ENCODE results near the gene LEAP2.

Gene LEAP2

GRCh38 chr5:132871459-132872284 is 1.8 kb upstream of the LEAP2 start:
- no peak overlapping the region for H3K4me2 ChIP-seq
- no peaks in the 10 kb centered on the region; the same call in 1 of the 2 replicates for H3K36me3 ChIP-seq (ENCODE audit: insufficient read depth)
- TF ChIP-seq CTCF (conservative IDR thresholded peaks at IDR 0.05; ENCODE audit: low read depth, low read length) = no peak
- no peak overlapping the region for H3K9ac ChIP-seq
- peaks cover 18% of the 10 kb centered on the region for H3K79me2 ChIP-seq (ENCODE audit: insufficient read depth, low read depth)
- no peak overlapping the region for H3K27ac ChIP-seq
- no peak overlapping the region for H2AFZ ChIP-seq (ENCODE audit: low read depth)
- H3K27me3 ChIP-seq (ENCODE audit: insufficient read depth, low read depth) = no peaks in the 10 kb centered on the region
- H3K4me1 ChIP-seq (ENCODE audit: low read depth, poor library complexity, severe bottlenecking) = peaks cover 7% of the 10 kb centered on the region
- no peak overlapping the region for H3K4me3 ChIP-seq (IDR thresholded peaks at IDR 0.05; ENCODE audit: insufficient read depth, low read depth, low read length)
- H4K20me1 ChIP-seq (ENCODE audit: insufficient read depth) = no peaks in the 10 kb centered on the region

GRCh38 chr5:132872788-132873118 is 715 bp upstream of the LEAP2 start:
- Histone ChIP-seq H3K4me1 (ENCODE audit: low read depth, poor library complexity, severe bottlenecking) (peaks cover under 1% of the 10 kb centered on the region), H3K4me2 (no peak overlapping the region), H3K79me2 (ENCODE audit: insufficient read depth, low read depth) (0 out of 2 replicates have a peak, but pooled peaks cover 7% of the 10 kb centered on the region), H3K9ac (no peak overlapping the region), H2AFZ (ENCODE audit: low read depth) (no peak overlapping the region), H3K27ac (no peak overlapping the region), H3K36me3 (ENCODE audit: insufficient read depth) (no peaks in the 10 kb centered on the region; the same call in 1 of the 2 replicates), H3K27me3 (ENCODE audit: insufficient read depth, low read depth) (no peaks in the 10 kb centered on the region), H4K20me1 (ENCODE audit: insufficient read depth) (no peaks in the 10 kb centered on the region), H3K4me3 (IDR thresholded peaks at IDR 0.05; ENCODE audit: insufficient read depth, low read depth, low read length) (no peak overlapping the region)
- no peak for TF ChIP-seq CTCF (conservative IDR thresholded peaks at IDR 0.05; ENCODE audit: low read depth, low read length)

GRCh38 chr5:132873930-132874271 is 433 bp downstream of the LEAP2 start:
- Histone ChIP-seq H3K4me1 (ENCODE audit: low read depth, poor library complexity, severe bottlenecking) (no peaks in the 10 kb centered on the region), H3K27ac (no peak overlapping the region)

GRCh38 chr5:132876020-132876759 is 2.7 kb downstream of the LEAP2 start:
- Histone ChIP-seq H3K27me3 (ENCODE audit: insufficient read depth, low read depth) (no peaks in the 10 kb centered on the region), H3K79me2 (ENCODE audit: insufficient read depth, low read depth) (no peaks in the 10 kb centered on the region), H3K4me3 (IDR thresholded peaks at IDR 0.05; ENCODE audit: insufficient read depth, low read depth, low read length) (no peak overlapping the region), H3K36me3 (ENCODE audit: insufficient read depth) (no peaks in the 10 kb centered on the region), H3K9ac (no peak overlapping the region), H3K27ac (no peak overlapping the region), H4K20me1 (ENCODE audit: insufficient read depth) (no peaks in the 10 kb centered on the region), H3K4me2 (no peak overlapping the region), H3K4me1 (ENCODE audit: low read depth, poor library complexity, severe bottlenecking) (no peaks in the 10 kb centered on the region), H2AFZ (ENCODE audit: low read depth) (no peak overlapping the region)
- no peak for TF ChIP-seq CTCF (conservative IDR thresholded peaks at IDR 0.05; ENCODE audit: low read depth, low read length)

More at GRCh38 chr5:132873930-132874271, 433 bp downstream of the LEAP2 start:
- Histone ChIP-seq H3K4me2 (no peak overlapping the region), H2AFZ (ENCODE audit: low read depth) (no peak overlapping the region), H3K27me3 (ENCODE audit: insufficient read depth, low read depth) (no peaks in the 10 kb centered on the region), H3K79me2 (ENCODE audit: insufficient read depth, low read depth) (no peaks in the 10 kb centered on the region), H3K4me3 (IDR thresholded peaks at IDR 0.05; ENCODE audit: insufficient read depth, low read depth, low read length) (no peak overlapping the region), H4K20me1 (ENCODE audit: insufficient read depth) (no peaks in the 10 kb centered on the region), H3K36me3 (ENCODE audit: insufficient read depth) (no peaks in the 10 kb centered on the region), H3K9ac (no peak overlapping the region)
- no peak for TF ChIP-seq CTCF (conservative IDR thresholded peaks at IDR 0.05; ENCODE audit: low read depth, low read length)
